ENCODE measurements around the gene C1orf141.
A peak's percentile ranks its signal among the peaks of the same experiment; 100 is the strongest.
"Not testable (repeated sequence)": the region's sequence is repeated elsewhere in the genome, so short reads cannot be mapped to it uniquely, and the experiment has no call there.

C1orf141 gene

GRCh38 chr1:67134695-67135094 is at the start of gene C1orf141:
Gene C1orf141 (minus strand): TSS chr1:67134970. CDS start chr1:67127240, 7,730 bp downstream.
- no peak for DNase-seq (ENCODE audit: low read depth)

- no peak for DNase-seq (ENCODE audit: low read depth)
Measured at GRCh38 chr1:67175530-67176087, 40.8 kb upstream of the C1orf141 start.

DNA sequence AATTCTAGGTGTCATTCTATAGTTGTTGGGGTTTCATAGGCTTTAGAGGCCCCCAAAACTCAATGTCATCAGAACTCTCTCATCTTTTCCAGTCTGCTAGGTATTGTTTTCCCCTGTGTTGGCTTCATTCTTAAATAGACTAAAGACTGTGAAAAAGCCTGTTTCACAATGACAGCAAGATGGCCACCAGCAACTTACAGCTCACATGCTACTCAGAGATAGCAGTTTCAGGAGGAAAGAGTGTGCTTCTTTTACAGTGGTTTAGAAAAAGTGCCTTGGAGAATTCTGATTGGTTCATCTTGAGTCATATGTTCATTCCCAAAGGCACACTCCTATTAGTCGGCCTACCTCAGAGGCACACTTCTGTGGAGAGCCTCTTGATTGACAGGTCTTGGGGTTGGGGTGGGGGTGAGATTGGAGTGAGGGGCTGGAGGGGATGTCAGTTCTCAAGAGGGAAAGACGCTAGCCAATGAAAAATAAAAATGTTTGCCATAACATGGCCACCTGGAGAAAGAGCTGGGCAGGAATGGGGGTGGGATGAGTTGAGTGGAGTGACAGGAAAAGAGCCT is 40.0 kb upstream of the C1orf141 start:
- no peak for DNase-seq (ENCODE audit: low read depth)

- DNase-seq (ENCODE audit: low read depth): no peak
Measured at GRCh38 chr1:67173988-67174387, 39.2 kb upstream of the C1orf141 start.

- DNase-seq (ENCODE audit: low read depth): no peak
Measured at GRCh38 chr1:67171978-67172377, 37.2 kb upstream of the C1orf141 start.

GRCh38 chr1:67171574-67171955 is 36.8 kb upstream of the C1orf141 start:
- no peak for DNase-seq (ENCODE audit: low read depth)

DNA sequence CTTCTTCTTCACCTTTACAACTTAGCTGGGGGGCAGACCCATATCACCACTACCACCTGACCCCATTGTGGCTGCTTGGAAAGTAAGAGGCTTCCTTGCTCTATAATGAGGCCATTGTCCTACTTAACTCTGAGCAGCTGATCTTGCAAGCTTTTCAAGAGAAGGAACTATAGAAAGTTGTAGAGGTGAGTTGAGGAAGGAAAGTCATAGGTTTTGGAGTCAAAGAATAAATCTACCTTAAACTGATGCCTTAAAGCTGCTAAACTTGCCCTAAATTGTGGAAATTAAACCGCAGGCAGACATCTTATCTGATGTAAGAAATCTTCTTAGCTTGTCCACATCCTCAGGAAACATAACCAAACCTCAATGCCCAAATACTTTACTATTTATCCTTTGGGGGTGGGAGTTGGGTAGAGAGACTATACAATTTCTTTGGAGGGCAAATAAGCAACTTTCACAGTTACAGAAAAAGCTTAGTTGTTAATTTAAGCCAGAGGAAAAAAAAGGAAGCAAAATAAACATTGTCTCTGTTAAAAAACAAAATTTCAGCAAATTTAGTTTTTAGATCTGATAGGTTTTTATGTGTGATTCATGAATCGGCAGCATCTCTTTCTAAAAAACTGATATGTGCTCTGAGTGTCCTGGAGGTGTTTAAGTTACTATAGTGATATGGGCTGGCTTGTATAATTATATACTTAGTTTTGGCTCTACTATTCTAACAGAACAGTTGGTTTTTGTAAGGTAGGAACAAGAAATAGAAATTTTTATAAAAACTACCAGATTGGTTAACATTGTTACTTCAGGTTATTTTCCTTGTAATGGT is 36.2 kb upstream of the C1orf141 start:
- no peak for DNase-seq (ENCODE audit: low read depth)

DNA sequence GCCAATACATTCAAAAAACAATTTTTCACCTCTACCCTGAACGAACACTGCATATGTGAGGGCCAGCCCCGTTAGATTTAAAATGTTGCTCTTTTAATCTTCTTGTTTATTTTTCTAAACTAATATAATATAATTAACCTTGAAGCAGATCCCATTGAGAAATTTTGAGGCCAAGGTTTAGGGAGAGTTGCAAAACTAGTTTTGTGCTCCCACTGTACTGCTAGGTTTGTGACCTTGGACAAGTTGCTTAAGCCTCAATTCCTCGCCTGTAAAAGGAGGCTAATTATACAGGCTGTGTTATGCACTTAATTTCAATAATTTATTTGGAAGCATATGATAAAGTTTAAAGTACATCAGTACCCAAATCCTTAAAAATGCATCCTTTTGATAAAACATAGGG is 35.2 kb upstream of the C1orf141 start:
- no peak for DNase-seq (ENCODE audit: low read depth)

DNA sequence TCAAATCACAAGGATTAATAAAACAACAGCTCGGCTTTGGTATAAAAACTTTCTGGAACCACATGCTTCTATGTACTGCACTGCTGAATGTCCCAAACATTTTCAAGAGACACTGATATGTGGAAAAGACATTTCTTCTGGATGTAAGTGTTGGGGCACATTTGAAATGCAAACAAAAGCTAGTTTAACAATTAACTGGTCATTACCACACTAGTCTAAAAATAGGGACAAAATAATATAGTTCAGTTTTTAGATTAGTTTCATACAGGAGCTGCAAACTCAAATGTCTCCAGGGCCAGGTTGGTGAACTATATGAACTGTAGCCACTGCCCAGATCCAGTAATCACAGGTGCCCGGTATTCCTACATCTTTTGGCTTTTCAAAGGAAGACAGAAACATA is 34.7 kb upstream of the C1orf141 start:
- no peak for DNase-seq (ENCODE audit: low read depth)

DNA sequence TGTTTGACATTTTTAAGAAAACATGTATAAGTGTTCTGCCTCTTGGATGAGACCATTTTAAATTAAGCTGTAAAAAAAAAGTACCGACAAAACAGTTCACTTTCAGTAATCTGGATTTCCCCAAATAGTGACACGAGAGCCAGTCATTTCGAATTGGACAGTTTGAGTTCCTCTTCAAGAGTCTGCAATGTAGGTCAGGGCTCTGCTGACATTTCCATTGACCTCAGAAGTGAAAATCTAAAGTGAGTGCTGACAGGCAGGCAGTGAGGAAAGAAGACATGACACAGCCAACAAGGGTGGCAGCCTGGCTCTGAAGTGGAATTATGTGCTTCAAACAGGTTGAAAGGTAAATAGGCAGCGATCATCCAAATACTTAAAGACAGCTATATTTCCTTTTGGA is 31.4 kb upstream of the C1orf141 start, which contains the start of gene IL23R:
Gene IL23R, plus strand, starts transcription at position 259 of the 400 bp plus-strand sequence. CDS start 1,667 bp downstream, outside the sequence.
- DNase-seq (ENCODE audit: low read depth): no peak

GRCh38 chr1:67165468-67166041 is 30.8 kb upstream of the C1orf141 start:
- DNase-seq (ENCODE audit: low read depth): no peak

GRCh38 chr1:67162954-67163353 is 28.2 kb upstream of the C1orf141 start:
- DNase-seq (ENCODE audit: low read depth): no peak

GRCh38 chr1:67159233-67159632 is 24.5 kb upstream of the C1orf141 start:
- no peak for DNase-seq (ENCODE audit: low read depth)

GRCh38 chr1:67158401-67158800 is 23.6 kb upstream of the C1orf141 start:
- DNase-seq (ENCODE audit: low read depth): no peak

GRCh38 chr1:67150931-67151330 is 16.2 kb upstream of the C1orf141 start:
- no peak for DNase-seq (ENCODE audit: low read depth)

GRCh38 chr1:67149179-67149770 is 14.5 kb upstream of the C1orf141 start:
- peak; percentile 33 for DNase-seq (ENCODE audit: low read depth)

DNA sequence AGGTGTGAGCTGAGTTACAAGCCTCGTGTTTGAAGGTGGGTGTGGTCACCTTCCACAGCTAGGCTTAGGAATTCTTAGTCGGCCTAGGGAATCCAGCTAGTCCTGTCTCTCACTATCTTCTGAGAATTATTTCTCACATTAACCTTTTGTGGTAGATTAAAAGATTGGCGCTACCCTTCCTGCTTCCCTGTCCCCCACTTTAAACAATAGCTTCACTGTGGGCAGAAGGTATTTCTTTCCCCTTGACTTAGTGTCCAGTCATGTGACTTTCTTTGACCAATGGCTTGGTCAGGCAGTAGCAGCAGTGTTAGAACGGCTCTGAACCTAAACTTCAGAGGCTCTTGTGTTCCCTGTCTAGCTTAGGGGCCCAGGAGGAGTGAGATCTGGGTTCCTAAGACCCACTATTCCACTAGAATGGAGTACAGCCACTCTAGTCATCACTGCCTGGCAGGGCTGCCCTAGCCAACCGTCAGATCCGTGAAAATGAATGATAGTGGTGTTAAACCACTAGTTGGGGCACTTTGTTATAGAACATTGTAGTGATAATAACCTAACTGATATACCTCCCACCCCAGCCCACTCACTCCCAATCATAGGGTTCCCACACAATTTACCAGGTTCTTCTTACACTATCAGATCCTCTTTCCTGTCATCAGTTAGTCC is 13.9 kb upstream of the C1orf141 start:
- DNase-seq (ENCODE audit: low read depth): no peak

DNA sequence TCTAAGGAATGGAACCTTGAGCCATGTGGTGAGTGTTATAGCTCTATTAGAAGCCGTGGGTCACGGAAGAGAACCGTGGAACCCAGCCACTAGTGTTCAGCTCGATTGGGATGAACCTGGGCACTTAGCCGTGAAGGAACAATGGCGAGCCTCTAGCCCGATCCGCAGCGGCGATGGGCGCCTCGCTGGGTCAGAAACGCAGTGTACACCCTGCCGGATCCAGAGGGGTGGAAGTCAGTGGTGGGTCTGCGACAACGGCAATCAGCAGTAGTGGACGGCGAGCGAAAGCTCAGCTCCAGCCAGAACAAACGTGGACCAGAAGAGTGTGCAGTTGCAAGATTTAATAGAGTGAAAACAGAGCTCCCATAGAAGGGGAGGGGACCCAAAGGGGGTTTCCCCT is 13.2 kb upstream of the C1orf141 start:
- DNase-seq (ENCODE audit: low read depth): not testable (repeated sequence)

DNA sequence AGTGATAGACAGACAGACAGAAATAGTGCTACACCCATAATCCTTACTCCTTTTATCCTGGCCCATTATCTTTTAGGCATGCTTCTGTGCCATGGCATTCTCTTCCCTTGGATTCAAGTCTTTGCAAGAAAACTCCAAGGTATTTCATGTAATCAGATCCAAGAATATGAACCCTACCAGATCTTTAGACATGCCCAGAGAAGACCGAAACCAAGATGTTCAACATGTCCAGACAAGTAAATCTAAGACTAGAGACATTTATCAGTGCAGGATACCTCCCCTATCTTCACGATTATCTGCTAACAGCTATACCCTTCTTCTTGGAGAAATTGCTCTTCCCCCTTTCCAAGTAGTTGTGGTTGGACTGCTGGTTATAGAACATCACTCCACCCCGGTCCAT is 11.8 kb upstream of the C1orf141 start:
- DNase-seq (ENCODE audit: low read depth): no peak

DNA sequence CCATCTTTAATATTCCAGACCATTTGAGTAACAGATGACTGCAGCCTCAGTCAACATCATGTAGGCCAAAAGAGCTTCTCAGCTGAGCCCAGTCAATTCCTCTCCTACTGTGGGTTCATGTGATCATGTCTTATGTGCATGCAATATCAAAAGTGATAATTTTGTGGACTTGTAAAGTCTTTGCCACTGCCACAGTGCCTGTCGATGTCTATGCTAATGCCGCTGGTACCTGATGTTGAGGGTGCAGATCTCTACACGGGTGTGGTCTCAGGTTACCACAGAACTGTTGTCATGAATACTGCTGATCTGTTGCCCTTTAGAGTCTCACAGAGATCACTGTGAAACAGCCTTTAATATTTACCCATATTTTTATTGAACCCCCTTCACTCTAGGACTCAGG is 11.3 kb upstream of the C1orf141 start:
- DNase-seq (ENCODE audit: low read depth): no peak

DNA sequence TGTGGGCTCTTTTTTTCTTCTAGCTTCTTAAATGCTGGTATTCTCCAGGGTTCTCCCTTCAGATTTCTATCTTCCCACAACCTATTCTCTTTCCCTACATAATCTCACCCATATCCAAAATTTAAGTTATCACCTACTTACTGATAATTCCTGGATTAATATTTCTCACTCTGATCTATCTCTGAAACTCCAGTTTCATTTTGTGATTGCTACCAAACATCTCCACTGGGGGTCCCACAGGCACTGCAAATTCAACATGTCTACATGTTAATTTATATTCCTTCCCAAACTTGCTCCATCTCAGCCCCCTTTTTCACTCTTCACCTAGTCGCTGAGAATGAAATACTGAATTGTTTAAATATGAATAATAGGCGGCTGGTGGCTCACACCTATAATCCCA is 9.9 kb upstream of the C1orf141 start:
- no peak for DNase-seq (ENCODE audit: low read depth)

- DNase-seq (ENCODE audit: low read depth): no peak
Measured at GRCh38 chr1:67143966-67144365, 9.2 kb upstream of the C1orf141 start.
